A204.1 (cell line): ENCODE data around the gene DNER.
"Not testable (repeated sequence)": the region's sequence is repeated elsewhere in the genome, so short reads cannot be mapped to it uniquely, and the experiment has no call there.

Source experiments
- FAIRE-seq: peaks from 2 replicates; lab custom pipeline; 2012; peaks lifted over from hg19 to GRCh38; lab: Jason Lieb, UNC

Gene DNER

GRCh38 chr2:229388731-229389130 is 325.6 kb downstream of the DNER start:
- no peak for FAIRE-seq

GRCh38 chr2:229387866-229388265 is 326.5 kb downstream of the DNER start:
- FAIRE-seq, result no peak

GRCh38 chr2:229380101-229380625 is 334.2 kb downstream of the DNER start:
- no peak for FAIRE-seq

- no peak for FAIRE-seq
Measured at GRCh38 chr2:229378386-229378785, 336.0 kb downstream of the DNER start.

- no peak for FAIRE-seq
Measured at GRCh38 chr2:229376866-229377265, 337.5 kb downstream of the DNER start.

- FAIRE-seq, result no peak
Measured at GRCh38 chr2:229375251-229375650, 339.1 kb downstream of the DNER start.

- not testable (repeated sequence) for FAIRE-seq
Measured at GRCh38 chr2:229373311-229373710, 341.0 kb downstream of the DNER start.

GRCh38 chr2:229372207-229372606 is 342.1 kb downstream of the DNER start:
- FAIRE-seq, result no peak

GRCh38 chr2:229371086-229371485 is 343.3 kb downstream of the DNER start:
- FAIRE-seq, result no peak

- FAIRE-seq, result no peak
Measured at GRCh38 chr2:229370509-229370908, 343.8 kb downstream of the DNER start.

- no peak for FAIRE-seq
Measured at GRCh38 chr2:229363185-229363814, 351.1 kb downstream of the DNER start.

- no peak for FAIRE-seq
Measured at GRCh38 chr2:229350883-229351282, 363.5 kb downstream of the DNER start.

- no peak for FAIRE-seq
Measured at GRCh38 chr2:229350117-229350805, 364.1 kb downstream of the DNER start.

GRCh38 chr2:229348128-229348527 is 366.2 kb downstream of the DNER start:
- no peak for FAIRE-seq

- FAIRE-seq, result no peak
Measured at GRCh38 chr2:229346816-229347540, 367.4 kb downstream of the DNER start.

- no peak for FAIRE-seq
Measured at GRCh38 chr2:229344955-229345354, 369.4 kb downstream of the DNER start.

GRCh38 chr2:229344151-229344551 is 370.2 kb downstream of the DNER start:
- no peak for FAIRE-seq

- FAIRE-seq, result no peak
Measured at GRCh38 chr2:229343661-229344060, 370.7 kb downstream of the DNER start.

- no peak for FAIRE-seq
Measured at GRCh38 chr2:229342376-229342775, 372.0 kb downstream of the DNER start.

- FAIRE-seq, result no peak
Measured at GRCh38 chr2:229340086-229340760, 374.1 kb downstream of the DNER start.

GRCh38 chr2:229339618-229340017 is 374.7 kb downstream of the DNER start:
- FAIRE-seq, result no peak

- FAIRE-seq, result not testable (repeated sequence)
Measured at GRCh38 chr2:229339171-229339570, 375.2 kb downstream of the DNER start.
